Retinal pigment epithelial cell (primary cell): ENCODE results near the gene THBS2.
"Not testable (repeated sequence)": the region's sequence is repeated elsewhere in the genome, so short reads cannot be mapped to it uniquely, and the experiment has no call there.

ENCODE experiments used
- DNase-seq: peaks from one replicate; pipeline ENCODE4 v3.0.0-alpha.2; 2010; ENCODE audit warnings: low read depth
- H3K4me3 ChIP-seq: 2 replicates; pipeline ENCODE4 v1.5.1; 2011; ENCODE audit warnings: mild to moderate bottlenecking, low read length, control low read depth, moderate library complexity
- CTCF ChIP-seq: conservative IDR thresholded peaks from 2 replicates; pipeline ENCODE4 v1.5.1; 2011; ENCODE audit warnings: low read depth, low read length, control low read depth, inconsistent platforms

THBS2 gene

GRCh38 chr6:169184419-169184818, 69.2 kb downstream of the THBS2 start:
- TF ChIP-seq CTCF = no peak
- no peak overlapping the region for H3K4me3 ChIP-seq
- no peak for DNase-seq

DNA sequence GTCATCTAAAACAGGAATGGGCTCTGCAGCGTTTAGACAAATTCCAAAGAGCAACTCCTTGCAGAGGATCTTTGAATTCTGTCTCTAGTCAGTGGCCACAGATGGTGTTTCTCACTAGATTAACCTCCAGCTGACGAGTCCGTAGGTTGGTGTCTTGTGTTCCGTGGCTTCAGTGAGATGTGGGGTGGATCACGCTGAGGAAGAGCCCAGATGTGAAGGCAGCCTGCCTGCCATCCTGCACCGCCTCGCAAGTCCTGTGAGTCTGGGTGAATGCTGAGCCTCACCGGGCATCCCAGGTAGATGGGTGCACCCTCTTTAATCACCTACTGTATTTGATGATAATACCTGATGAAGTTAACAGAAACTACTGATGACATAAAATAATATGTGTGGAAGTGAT, 70.4 kb downstream of the THBS2 start:
- no peak for DNase-seq
- no peak overlapping the region for H3K4me3 ChIP-seq
- no peak for TF ChIP-seq CTCF

DNA sequence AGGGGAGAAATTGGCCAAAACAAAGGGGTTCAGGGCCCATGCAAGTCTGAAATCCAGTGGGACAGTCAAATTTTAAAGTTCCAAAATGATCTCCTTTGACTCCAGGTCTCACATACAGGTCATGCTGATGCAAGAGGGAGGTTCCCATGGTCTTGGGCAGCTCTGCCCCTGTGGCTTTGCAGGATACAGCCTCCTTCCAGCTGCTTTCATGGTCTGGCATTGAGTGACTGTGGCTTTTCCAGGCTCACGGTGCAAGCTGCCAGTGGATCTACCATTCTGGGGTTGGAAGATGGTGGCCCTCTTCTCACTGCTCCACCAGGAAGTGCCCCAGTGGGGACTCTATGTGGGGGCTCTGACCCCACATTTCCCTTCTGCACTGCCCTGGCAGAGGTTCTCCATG, 73.8 kb downstream of the THBS2 start:
- not testable (repeated sequence) for DNase-seq, H3K4me3 ChIP-seq

DNA sequence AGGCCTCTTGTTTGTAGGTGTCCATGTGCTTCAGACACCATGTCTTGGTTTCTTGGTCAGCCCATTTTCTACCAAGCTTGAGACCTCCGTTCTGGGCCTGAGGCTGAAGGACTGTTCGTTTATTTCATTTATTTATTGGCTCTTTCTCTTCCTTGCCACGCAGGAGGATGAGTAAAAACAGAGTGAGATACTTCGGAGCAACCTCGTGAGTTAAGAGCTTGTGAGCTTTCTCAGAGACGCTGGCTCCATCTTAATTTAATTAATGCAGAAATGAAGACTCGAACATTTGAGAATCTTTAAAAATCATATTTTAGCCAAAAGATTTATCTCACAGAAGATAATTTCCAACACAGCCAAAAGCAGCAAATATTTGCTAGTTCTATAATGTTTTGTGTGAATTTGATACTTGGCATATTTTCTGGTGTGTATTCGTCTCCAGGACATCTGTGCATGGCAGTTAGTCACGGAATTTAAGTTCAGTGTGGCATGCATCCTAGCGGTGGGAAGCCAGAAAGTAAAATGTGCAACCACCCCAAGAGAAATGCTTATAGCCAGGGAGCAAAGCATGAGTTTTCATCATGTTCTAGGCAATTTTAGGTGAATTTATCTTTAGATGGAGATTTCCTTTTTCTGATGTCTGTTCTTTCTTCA, 76.0 kb downstream of the THBS2 start:
- no peak for DNase-seq
- no peak for TF ChIP-seq CTCF
- no peak overlapping the region for H3K4me3 ChIP-seq

DNA sequence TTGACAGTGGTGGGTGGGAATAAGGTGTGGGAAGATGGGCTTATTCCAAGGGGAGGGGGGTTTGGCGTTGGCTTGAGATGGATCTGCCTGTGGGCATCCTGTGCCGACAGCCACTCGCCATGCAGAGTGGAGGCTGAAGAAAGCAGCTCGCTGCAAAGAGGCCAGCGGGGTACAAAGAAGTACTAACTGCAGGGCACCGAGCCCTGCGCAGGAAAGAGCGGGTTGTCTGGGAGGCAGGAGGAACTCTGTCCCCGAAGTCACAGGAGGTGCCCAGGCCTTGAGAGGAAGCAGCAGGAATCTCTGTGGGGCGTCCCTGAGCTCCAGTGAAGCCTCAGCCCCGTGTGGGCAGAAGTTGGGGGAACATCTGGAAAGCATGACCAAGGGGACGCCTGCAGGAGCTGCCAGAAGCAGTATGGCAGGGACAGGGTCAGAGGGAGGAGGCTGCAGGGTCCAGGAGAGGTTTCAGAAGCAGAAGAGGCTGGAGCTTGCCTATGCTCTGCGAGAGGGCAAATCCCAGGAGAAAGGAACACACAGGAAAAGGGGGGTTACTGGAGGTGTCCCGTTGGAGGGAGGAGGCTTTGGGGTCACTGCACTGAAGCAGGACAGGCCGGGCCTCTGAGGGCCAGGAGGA, 77.2 kb downstream of the THBS2 start:
- no peak for DNase-seq
- no peak for TF ChIP-seq CTCF
- H3K4me3 ChIP-seq = no peak overlapping the region

- H3K4me3 ChIP-seq = no peak overlapping the region
- TF ChIP-seq CTCF = no peak
- no peak for DNase-seq
Measured at GRCh38 chr6:169175360-169175887, 78.2 kb downstream of the THBS2 start.

- no peak for DNase-seq
- no peak for TF ChIP-seq CTCF
- no peak overlapping the region for H3K4me3 ChIP-seq
Measured at GRCh38 chr6:169174516-169175359, 78.9 kb downstream of the THBS2 start.
